NCI-H526 treated with DMSO at 0.1 percent for 48 hours (cell line): Measurements from ENCODE around the gene CDCA8.
"Not testable (repeated sequence)": the region's sequence is repeated elsewhere in the genome, so short reads cannot be mapped to it uniquely, and the experiment has no call there.

Experiments used
- DNase-seq: peaks from one replicate; lab custom pipeline; 2025; lab: John Stamatoyannopoulos, UW

The CDCA8 gene

DNA sequence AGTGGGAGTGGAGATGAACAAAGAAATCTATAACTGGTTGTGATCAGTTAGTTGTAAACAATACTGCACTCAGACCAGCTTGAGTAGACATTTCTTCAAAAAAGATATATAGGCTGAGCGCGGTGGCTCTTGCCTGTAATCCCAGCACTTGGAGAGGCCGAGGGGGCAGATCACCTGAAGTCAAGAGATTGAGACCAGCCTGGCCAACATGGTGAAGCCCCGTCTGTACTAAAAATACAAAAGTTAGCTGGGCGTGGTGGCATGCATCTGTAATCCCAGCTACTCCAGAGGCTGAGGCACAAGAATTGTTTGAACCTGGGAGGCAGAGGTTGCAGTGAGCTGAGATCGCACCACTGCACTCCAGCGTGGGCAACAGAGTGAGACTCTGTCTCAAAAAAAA is 45.7 kb downstream of the CDCA8 start:
- not testable (repeated sequence) for DNase-seq

DNA sequence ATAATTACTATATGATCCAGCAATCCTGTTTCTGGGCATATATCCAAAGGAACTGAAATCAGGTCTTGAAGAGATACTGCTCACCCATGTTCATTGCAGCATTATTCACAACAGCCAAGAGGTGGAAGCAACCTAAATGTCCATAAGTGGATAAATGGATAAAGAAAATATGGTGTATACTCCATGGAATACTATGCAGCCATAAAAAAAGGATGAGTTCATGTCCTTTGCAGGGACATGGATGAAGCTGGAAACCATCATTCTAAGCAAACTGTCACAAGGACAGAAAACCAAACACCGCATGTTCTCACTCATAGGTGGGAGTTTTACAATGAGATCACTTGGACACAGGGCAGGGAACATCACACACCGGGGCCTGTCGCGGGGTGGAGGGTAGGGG is 46.3 kb downstream of the CDCA8 start:
- not testable (repeated sequence) for DNase-seq

DNA sequence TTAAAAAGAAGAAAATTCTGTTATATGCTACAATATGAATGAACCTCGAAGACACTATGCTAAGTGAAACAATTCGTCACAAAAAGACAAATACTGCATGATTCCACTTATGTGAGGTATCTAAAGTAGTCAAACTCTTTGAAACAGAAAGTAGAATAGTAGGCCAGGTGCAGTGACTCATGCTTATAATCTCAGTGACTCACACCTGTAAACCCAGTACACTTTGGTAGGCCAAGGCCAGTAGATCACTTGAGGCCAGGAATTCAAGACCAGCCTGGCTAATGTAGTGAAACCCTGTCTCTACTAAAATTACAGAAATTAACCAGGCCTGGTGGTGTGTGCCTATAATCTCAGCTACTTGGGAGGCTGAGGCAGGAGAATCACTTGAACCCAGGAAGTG is 46.9 kb downstream of the CDCA8 start:
- no peak for DNase-seq

- no peak for DNase-seq
Measured at GRCh38 chr1:37741130-37741529, 48.8 kb downstream of the CDCA8 start.

DNA sequence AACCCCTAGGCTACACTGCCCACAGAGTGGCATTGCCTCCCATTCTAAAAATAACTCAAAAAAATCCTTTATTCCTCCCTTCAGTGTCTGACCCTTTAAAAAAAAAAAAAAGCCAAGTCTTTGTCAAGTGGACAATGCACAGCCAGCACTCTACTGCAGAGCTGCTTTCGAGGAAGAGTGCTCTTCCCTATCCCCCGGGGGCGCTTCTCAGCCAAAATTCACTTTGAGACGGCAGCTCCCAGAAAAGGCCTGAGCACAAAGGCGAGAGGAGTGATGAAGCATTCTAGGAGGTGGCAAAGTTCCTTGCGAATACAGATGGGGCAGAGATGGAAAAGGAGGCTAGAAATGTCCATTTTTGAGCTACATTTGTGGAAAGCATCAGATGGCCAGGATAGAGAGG is 49.3 kb downstream of the CDCA8 start:
- no peak for DNase-seq

- no peak for DNase-seq
Measured at GRCh38 chr1:37746806-37747205, 54.5 kb downstream of the CDCA8 start.

- DNase-seq = no peak
Measured at GRCh38 chr1:37748565-37748964, 56.2 kb downstream of the CDCA8 start.

DNA sequence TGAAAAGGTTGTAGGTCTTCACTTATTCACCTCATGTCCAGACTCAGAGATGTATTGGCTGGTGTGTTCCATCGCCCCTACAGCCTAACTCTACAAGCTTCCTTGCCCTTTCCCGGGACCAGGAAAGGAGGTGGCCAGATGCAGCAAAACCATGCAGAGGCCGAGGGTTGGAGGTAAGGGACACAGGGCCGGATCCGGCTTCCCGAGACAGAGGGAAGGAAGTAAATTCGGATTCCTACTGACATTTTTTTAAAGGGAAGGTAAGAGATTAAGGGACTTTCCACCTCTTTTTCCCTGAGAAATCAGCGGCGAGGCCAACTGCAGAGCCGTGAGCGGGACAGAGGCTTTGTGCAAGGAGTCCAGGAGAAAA is 59.9 kb downstream of the CDCA8 start:
- DNase-seq = no peak

GRCh38 chr1:37752583-37753471 is 60.5 kb downstream of the CDCA8 start:
- peak; percentile 83 for DNase-seq

DNA sequence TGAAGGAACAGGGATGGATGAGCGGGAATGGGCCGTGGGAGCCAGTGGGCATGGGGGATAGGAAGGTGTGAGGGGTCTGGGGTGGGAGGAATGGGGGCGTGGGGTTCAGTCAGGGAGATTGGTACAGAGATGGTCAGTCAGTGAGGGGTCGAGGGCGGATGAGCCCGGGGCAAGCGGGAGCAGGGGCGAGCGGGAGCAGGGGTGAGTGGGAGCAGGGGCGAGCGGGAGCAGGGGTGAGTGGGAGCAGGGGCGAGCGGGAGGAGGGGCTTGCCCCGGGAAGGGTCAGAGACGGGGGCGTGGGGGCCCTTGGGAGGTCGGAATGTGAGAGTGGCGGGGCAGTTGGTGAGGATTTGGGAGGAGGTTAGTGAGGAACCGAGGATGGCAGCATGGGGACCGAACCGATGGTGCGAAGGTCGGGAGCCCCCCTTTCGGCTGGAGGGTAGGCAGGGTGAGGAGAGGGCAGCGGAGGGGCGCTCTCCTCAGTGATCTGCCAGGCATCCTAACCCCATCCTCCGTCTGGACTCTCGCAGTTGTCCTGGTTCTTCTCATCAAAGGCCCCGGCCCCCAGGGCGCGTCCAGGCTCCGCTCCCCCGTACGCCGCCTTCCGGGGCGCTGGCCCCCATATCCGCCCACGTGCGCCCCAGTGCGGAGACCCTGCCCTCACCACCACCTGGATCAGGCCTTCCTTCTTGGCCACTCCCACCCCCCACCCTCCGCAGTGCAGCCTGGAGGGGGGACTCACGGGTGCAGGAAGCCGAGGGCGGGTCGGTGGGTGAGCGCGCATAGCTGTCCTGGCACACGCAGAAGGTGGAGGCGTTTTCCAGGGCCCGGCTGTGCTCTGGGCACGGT is 61.4 kb downstream of the CDCA8 start:
- no peak for DNase-seq

GRCh38 chr1:37755290-37755689 is 63.0 kb downstream of the CDCA8 start:
- DNase-seq = no peak

DNA sequence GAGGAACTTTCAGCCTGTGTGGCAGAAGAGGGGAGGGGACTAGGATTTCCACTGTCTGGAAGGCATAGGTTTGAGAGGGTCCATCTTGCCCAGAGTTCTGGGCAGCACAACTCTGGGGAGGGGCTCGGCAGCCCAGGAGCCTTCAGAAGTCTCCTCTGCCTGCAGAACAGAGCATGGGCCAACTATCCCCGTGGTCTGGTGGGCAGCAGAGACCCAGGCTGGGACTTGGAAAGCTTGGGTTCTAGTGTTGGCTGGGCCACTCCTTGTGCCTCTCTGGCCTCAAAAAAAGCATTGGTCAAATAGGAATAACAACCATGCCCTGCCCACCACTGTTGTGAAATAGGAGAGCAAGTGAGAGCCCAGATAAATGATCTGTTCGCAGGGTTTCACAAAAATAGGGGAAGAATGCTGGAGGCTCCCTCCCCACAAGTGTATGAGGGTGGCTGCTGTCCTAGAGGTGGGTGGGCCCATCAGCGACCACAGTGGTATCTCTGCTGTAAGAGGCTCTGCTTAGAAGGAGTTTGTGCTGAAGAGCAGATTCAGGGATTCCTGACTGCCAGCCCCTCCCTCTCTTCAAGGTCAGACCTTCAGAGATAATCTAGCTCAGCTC is 63.7 kb downstream of the CDCA8 start:
- no peak for DNase-seq
